Measurements from ENCODE around the gene KCND2. TPM values are rescaled to one million over a fixed set of nuclear protein-coding genes. Genes with fewer than 3 reads are reported as not detected.

The KCND2 gene
- total and polyA plus RNA-seq, 2 of the 8 experiments (the other 6 are each of a cell fraction or from before 2014, with no cell fraction given): 4.6 to 7.7 TPM

GRCh38 chr7:120617275-120617674, 344.3 kb downstream of the KCND2 start (continued):
- no peak for TF ChIP-seq POLR2AphosphoS5 (IDR thresholded peaks at IDR 0.05; ENCODE audit: low read depth, low read length)
- no peak for TF ChIP-seq CBX5 (IDR thresholded peaks at IDR 0.05; ENCODE audit: low read depth, low read length)
- no peak for TF ChIP-seq GABPA (IDR thresholded peaks at IDR 0.05; ENCODE audit: borderline replicate concordance, insufficient read depth, low read length)
- no peak for TF ChIP-seq NRF1 (IDR thresholded peaks at IDR 0.05; ENCODE audit: low read depth, low read length)
- TF ChIP-seq ZNF274 (IDR thresholded peaks at IDR 0.05; ENCODE audit: borderline replicate concordance, extremely low read depth, low read length): no peak
